HEK293T (cell line): ENCODE measurements around the gene CCDC182.

ENCODE experiments used
- CTCF ChIA-PET: fragments of 350-600 bp; formaldehyde crosslinking; extraction: SDS; loops from one replicate; lab custom pipeline; 2021; ENCODE audit warnings: antibody characterized with exemption, inconsistent platforms; lab: Yijun Ruan, JAX
- POLR2A ChIA-PET: fragments of 350-600 bp; formaldehyde crosslinking; extraction: SDS; loops from one replicate; lab custom pipeline; 2020; ENCODE audit warnings: antibody characterized with exemption, inconsistent platforms; lab: Yijun Ruan, JAX
- DNase-seq: peaks from one replicate; pipeline ENCODE4 v3.0.0; 2012; ENCODE audit warnings: mixed read lengths; ENCODE audit errors: extremely low spot score
- ARNT ChIP-seq: fragments of 450-650 bp; IDR thresholded peaks from 2 replicates; pipeline ENCODE4 v1.6.1; 2017; ENCODE audit warnings: mild to moderate bottlenecking
- BHLHE40 ChIP-seq: fragments of 450-650 bp; IDR thresholded peaks from 2 replicates; pipeline ENCODE4 v1.6.1; 2016; ENCODE audit warnings: mild to moderate bottlenecking, moderate library complexity, borderline replicate concordance
- CTBP1 ChIP-seq: fragments of 450-650 bp; IDR thresholded peaks from 2 replicates; pipeline ENCODE4 v1.6.1; 2016; ENCODE audit warnings: borderline replicate concordance
- ELF4 ChIP-seq: fragments of 450-650 bp; IDR thresholded peaks from 2 replicates; pipeline ENCODE4 v1.6.1; 2017; ENCODE audit warnings: antibody characterized with exemption
- FOXA1 ChIP-seq: fragments of 450-650 bp; IDR thresholded peaks from 2 replicates; pipeline ENCODE4 v1.6.1; 2016; ENCODE audit warnings: mild to moderate bottlenecking
- FOXK2 ChIP-seq: fragments of 450-650 bp; IDR thresholded peaks from 2 replicates; pipeline ENCODE4 v1.6.1; 2016; ENCODE audit warnings: mild to moderate bottlenecking
- FOXM1 ChIP-seq: fragments of 450-650 bp; IDR thresholded peaks from 2 replicates; pipeline ENCODE4 v1.6.1; 2017; ENCODE audit warnings: mild to moderate bottlenecking, borderline replicate concordance
- HDGF ChIP-seq: fragments of 450-650 bp; IDR thresholded peaks from 2 replicates; pipeline ENCODE4 v1.6.1; 2017; ENCODE audit warnings: antibody characterized with exemption, borderline replicate concordance
- L3MBTL2 ChIP-seq: fragments of 450-650 bp; conservative IDR thresholded peaks from 2 replicates; pipeline ENCODE4 v1.6.1; 2016; ENCODE audit warnings: mild to moderate bottlenecking
- LEF1 ChIP-seq: fragments of 450-650 bp; IDR thresholded peaks from 2 replicates; pipeline ENCODE4 v1.6.1; 2017; ENCODE audit warnings: mild to moderate bottlenecking, borderline replicate concordance
- NFRKB ChIP-seq: fragments of 450-650 bp; IDR thresholded peaks from 2 replicates; pipeline ENCODE4 v1.6.1; 2016; ENCODE audit warnings: mild to moderate bottlenecking, moderate library complexity
- PKNOX1 ChIP-seq: fragments of 450-650 bp; IDR thresholded peaks from 2 replicates; pipeline ENCODE4 v1.6.1; 2016
- SP1 ChIP-seq: fragments of 450-650 bp; IDR thresholded peaks from 2 replicates; pipeline ENCODE4 v1.6.1; 2017
- SUZ12 ChIP-seq: fragments of 450-650 bp; IDR thresholded peaks from 2 replicates; pipeline ENCODE4 v1.6.1; 2016; ENCODE audit warnings: mild to moderate bottlenecking
- TARDBP ChIP-seq: fragments of 450-650 bp; IDR thresholded peaks from 2 replicates; pipeline ENCODE4 v1.6.1; 2016
- ZNF384 ChIP-seq: fragments of 450-650 bp; IDR thresholded peaks from 2 replicates; pipeline ENCODE4 v1.6.1; 2016

CCDC182 gene

GRCh38 chr17:57762452-57763395, 17.6 kb upstream of the CCDC182 start:
- TF ChIP-seq TARDBP, result no peak
- TF ChIP-seq HDGF, result no peak
- TF ChIP-seq SUZ12, result no peak
- no peak for TF ChIP-seq SP1
- TF ChIP-seq FOXA1, result no peak
- no peak for TF ChIP-seq L3MBTL2
- TF ChIP-seq BHLHE40, result no peak
- TF ChIP-seq ZNF384, result no peak
- TF ChIP-seq FOXK2, result no peak
- TF ChIP-seq LEF1, result no peak
- no peak for TF ChIP-seq PKNOX1
- no peak for TF ChIP-seq ARNT
- TF ChIP-seq NFRKB, result no peak
- TF ChIP-seq FOXM1, result no peak
- no peak for TF ChIP-seq ELF4
- TF ChIP-seq CTBP1, result no peak
- CTCF ChIA-PET, result interaction anchor here (1.6 to 2.4 kb wide), 2 partner anchors 21 kb away, joined by 6 to 7 read pairs; no protein-coding TSS in a partner anchor
- POLR2A ChIA-PET, result no interaction called here

GRCh38 chr17:57761887-57762286, 16.8 kb upstream of the CCDC182 start:
- no peak for DNase-seq
- TF ChIP-seq CTBP1 (no peak), ARNT (no peak), TARDBP (no peak), NFRKB (no peak)
- ChIA-PET CTCF (interaction anchor here (0.8 to 1.6 kb wide), 2 partner anchors 22 to 90 kb away, joined by 3 to 6 read pairs; no protein-coding TSS in a partner anchor), POLR2A (no interaction called here)

More at GRCh38 chr17:57762452-57763395, 17.6 kb upstream of the CCDC182 start:
- DNase-seq, result no peak

- ChIA-PET POLR2A (no interaction called here), CTCF (interaction anchor here (1.9 kb wide), 1 partner anchor 23 kb away, joined by 6 read pairs; no protein-coding TSS in a partner anchor)
- no peak for DNase-seq
- no peak for TF ChIP-seq CTBP1
- no peak for TF ChIP-seq FOXM1
Measured at GRCh38 chr17:57760046-57760445, 14.9 kb upstream of the CCDC182 start.

GRCh38 chr17:57758654-57759053, 13.6 kb upstream of the CCDC182 start:
- DNase-seq, result no peak
- TF ChIP-seq ELF4 (no peak), FOXM1 (no peak), TARDBP (no peak), CTBP1 (no peak), LEF1 (no peak), FOXA1 (no peak), FOXK2 (no peak), NFRKB (no peak), SP1 (no peak), ARNT (no peak), SUZ12 (no peak), ZNF384 (no peak)
- CTCF ChIA-PET, result interaction anchor here (0.6 to 1.9 kb wide), 4 partner anchors 8 to 75 kb away, joined by 3 to 7 read pairs (median 5); no protein-coding TSS in a partner anchor
- POLR2A ChIA-PET, result interaction anchor here (0.9 kb wide), 1 partner anchor 12 kb away, joined by 3 read pairs; no protein-coding TSS in a partner anchor

GRCh38 chr17:57757735-57758134, 12.6 kb upstream of the CCDC182 start:
- ChIA-PET POLR2A (interaction anchor here (0.9 kb wide), 1 partner anchor 13 kb away, joined by 3 read pairs; no protein-coding TSS in a partner anchor), CTCF (interaction anchor here (0.6 to 1.6 kb wide), 4 partner anchors 26 to 242 kb away, joined by 3 to 7 read pairs (median 3); no protein-coding TSS in a partner anchor)
- DNase-seq, result no peak
- no peak for TF ChIP-seq HDGF
- no peak for TF ChIP-seq PKNOX1
- TF ChIP-seq TARDBP, result no peak
- TF ChIP-seq FOXA1, result no peak
- TF ChIP-seq FOXK2, result no peak
- no peak for TF ChIP-seq SUZ12
- TF ChIP-seq L3MBTL2, result no peak
- no peak for TF ChIP-seq ARNT
- no peak for TF ChIP-seq ZNF384
- TF ChIP-seq SP1, result no peak
- no peak for TF ChIP-seq FOXM1
- no peak for TF ChIP-seq CTBP1
- TF ChIP-seq NFRKB, result no peak
- no peak for TF ChIP-seq BHLHE40
- TF ChIP-seq LEF1, result no peak
- no peak for TF ChIP-seq ELF4

- no peak for DNase-seq
- ChIA-PET CTCF (interaction anchor here (0.8 kb wide), 2 partner anchors 27 to 53 kb away, joined by 3 read pairs; no protein-coding TSS in a partner anchor), POLR2A (no interaction called here)
- TF ChIP-seq PKNOX1 (peak; percentile 11; the same call in 1 of the 2 replicates), L3MBTL2 (no peak)
Measured at GRCh38 chr17:57756951-57757350, 11.9 kb upstream of the CCDC182 start.
